A673 (cell line): ENCODE data around the gene BCAM. TPM values are rescaled to one million over a fixed set of nuclear protein-coding genes. Genes with fewer than 3 reads are reported as not detected.

Source experiments
- BruUV-seq: library from RNA; stranded (reverse); fragments of 400-500 nt; replicated peaks from 2 replicates; lab custom pipeline; 2021; lab: Mats Ljungman, UMichigan
- CTCF ChIA-PET: fragments of 300-600 bp; sonication (Branson Sonifier 250); formaldehyde crosslinking; loops from one replicate; lab custom pipeline; 2022; ENCODE audit warnings: antibody characterized with exemption; lab: Charles Lee
- POLR2A ChIA-PET: fragments of 300-600 bp; sonication (Branson Sonifier 250); formaldehyde crosslinking; loops from one replicate; lab custom pipeline; 2022; ENCODE audit warnings: antibody characterized with exemption; ENCODE audit not compliant: low non-redundant PET; lab: Charles Lee
- DNase-seq: peaks from one replicate; pipeline ENCODE4 v3.0.0-alpha.2; 2015; ENCODE audit warnings: low spot score
- H3K27ac ChIP-seq: fragments of 200-600 bp; sonication (generic); 2 replicates; pipeline ENCODE4 v1.5.1; 2016; ENCODE audit warnings: mixed run types, low read depth, mild to moderate bottlenecking, mixed read lengths, antibody characterized with exemption, low read length; ENCODE audit not compliant: poor library complexity, severe bottlenecking
- H3K27me3 ChIP-seq: fragments of 200-600 bp; sonication (generic); replicated peaks from 2 replicates; pipeline ENCODE4 v1.6.1; 2017; ENCODE audit warnings: mixed run types, low read depth, mild to moderate bottlenecking, mixed read lengths, antibody characterized with exemption, low read length; ENCODE audit not compliant: insufficient read depth, poor library complexity
- H3K36me3 ChIP-seq: fragments of 200-600 bp; sonication (generic); 2 replicates; pipeline ENCODE4 v1.6.1; 2016; ENCODE audit warnings: mixed run types, mild to moderate bottlenecking, mixed read lengths, antibody characterized with exemption, low read length; ENCODE audit not compliant: insufficient read depth, poor library complexity, severe bottlenecking
- H3K4me1 ChIP-seq: fragments of 200-600 bp; sonication (generic); 2 replicates; pipeline ENCODE4 v1.6.1; 2017; ENCODE audit warnings: mixed run types, mild to moderate bottlenecking, mixed read lengths, antibody characterized with exemption, low read length; ENCODE audit not compliant: insufficient read depth, poor library complexity, severe bottlenecking
- H3K4me3 ChIP-seq: fragments of 200-600 bp; sonication (generic); 2 replicates; pipeline ENCODE4 v1.5.1; 2016; ENCODE audit warnings: low read depth, mixed run types, mild to moderate bottlenecking, mixed read lengths, low read length; ENCODE audit not compliant: poor library complexity, severe bottlenecking
- H3K9me3 ChIP-seq: fragments of 200-600 bp; sonication (generic); 2 replicates; pipeline ENCODE4 v1.6.1; 2016; ENCODE audit warnings: mixed run types, low read depth, mild to moderate bottlenecking, mixed read lengths, antibody characterized with exemption, low read length; ENCODE audit not compliant: poor library complexity, severe bottlenecking
- CTCF ChIP-seq: fragments of 300-800, 200-600 bp; sonication (generic); conservative IDR thresholded peaks from 2 replicates; pipeline ENCODE4 v1.5.1; 2017; ENCODE audit warnings: low read depth, mild to moderate bottlenecking, antibody characterized with exemption, low read length, moderate library complexity, mixed read lengths
- EZH2 ChIP-seq: fragments of 200-600 bp; sonication (generic); IDR thresholded peaks from 2 replicates; pipeline ENCODE4 v1.6.1; 2017; ENCODE audit warnings: borderline replicate concordance, low read depth, mild to moderate bottlenecking, mixed read lengths, antibody characterized with exemption, low read length; ENCODE audit not compliant: poor library complexity, severe bottlenecking
- intact Hi-C: fragments of 100-400 bp; cut with micrococcal nuclease; formaldehyde crosslinking; loops from one replicate; pipeline ENCODE4 v1.10.0; 2022; ENCODE audit not compliant: unreplicated experiment
- total RNA-seq: library from RNA; stranded (reverse); gene quantifications from 2 replicates; pipeline ENCODE4 v1.2.3, GENCODE V29; 2021

The BCAM gene
- total RNA-seq, 1 experiment from 2014 or later = 3.4 TPM

- ChIA-PET POLR2A (no interaction called here), CTCF (interaction anchor here (0.6 kb wide), 1 partner anchor 86 kb away, joined by 3 read pairs; no protein-coding TSS in a partner anchor)
- no peaks in the 10 kb centered on the region for H3K36me3 ChIP-seq
- no peaks in the 10 kb centered on the region for H3K4me1 ChIP-seq
- no peak overlapping the region for H3K27ac ChIP-seq
- H3K4me3 ChIP-seq = no peak overlapping the region
- H3K27me3 ChIP-seq = no peaks in the 10 kb centered on the region
- intact Hi-C loops = no loop called here
- BruUV-seq = no TSS peak
- DNase-seq = no peak
- no peaks in the 10 kb centered on the region for H3K9me3 ChIP-seq
- TF ChIP-seq CTCF (no peak), EZH2 (no peak)
Measured at GRCh38 chr19:44812142-44812718, 3.3 kb downstream of the BCAM start.

- no peak for TF ChIP-seq CTCF
- no peak for TF ChIP-seq EZH2
- H3K27ac ChIP-seq = no peak overlapping the region
- no peaks in the 10 kb centered on the region for H3K4me1 ChIP-seq
- BruUV-seq = no TSS peak
- H3K4me3 ChIP-seq = no peak overlapping the region
- H3K9me3 ChIP-seq = no peaks in the 10 kb centered on the region
- DNase-seq = no peak
- POLR2A ChIA-PET = no interaction called here
- H3K27me3 ChIP-seq = no peaks in the 10 kb centered on the region
- intact Hi-C loops = no loop called here
- CTCF ChIA-PET = no interaction called here
- no peaks in the 10 kb centered on the region for H3K36me3 ChIP-seq
Measured at GRCh38 chr19:44813070-44813840, 4.4 kb downstream of the BCAM start.

DNA sequence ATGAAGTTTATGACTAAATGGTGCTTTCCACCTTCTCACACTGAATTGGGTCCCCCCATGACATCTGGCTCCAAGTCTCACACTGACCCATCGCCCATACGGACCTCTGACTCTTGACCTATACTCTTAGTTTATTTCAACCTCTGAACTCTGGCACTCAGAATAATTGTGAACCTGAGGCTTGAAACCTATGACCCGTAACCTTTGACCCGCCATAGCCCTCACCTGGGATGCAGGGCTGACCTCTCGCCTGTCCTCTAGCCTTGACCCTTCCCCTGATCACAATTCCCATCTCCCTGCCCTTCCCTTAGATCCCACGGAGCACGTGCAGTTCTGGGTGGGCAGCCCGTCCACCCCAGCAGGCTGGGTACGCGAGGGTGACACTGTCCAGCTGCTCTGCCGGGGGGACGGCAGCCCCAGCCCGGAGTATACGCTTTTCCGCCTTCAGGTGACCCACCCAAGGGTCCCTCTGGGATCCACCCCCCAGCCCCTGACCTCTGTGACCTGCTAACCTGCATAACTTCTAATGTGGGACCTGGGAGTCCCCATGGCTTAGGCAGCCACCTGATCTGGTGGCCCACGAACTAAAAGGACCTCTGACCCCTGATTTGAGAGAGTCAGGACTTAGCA lies 5.1 kb downstream of the BCAM start:
- Histone ChIP-seq H3K4me1 (no peaks in the 10 kb centered on the region), H3K4me3 (no peak overlapping the region), H3K36me3 (no peaks in the 10 kb centered on the region), H3K9me3 (no peaks in the 10 kb centered on the region), H3K27me3 (no peaks in the 10 kb centered on the region), H3K27ac (no peak overlapping the region)
- BruUV-seq = no TSS peak
- DNase-seq = no peak
- intact Hi-C loops = no loop called here
- ChIA-PET POLR2A (no interaction called here), CTCF (no interaction called here)
- TF ChIP-seq EZH2 (no peak), CTCF (no peak)
